Endodermal cell (in vitro differentiated cells): ENCODE data around the gene UCN2. TPM values are rescaled to one million over a fixed set of nuclear protein-coding genes. Genes with fewer than 3 reads are reported as not detected.

Experiments used
- DNase-seq: peaks from one replicate; pipeline ENCODE4 v3.0.0-alpha.2; 2017
- H3K27ac ChIP-seq: 2 replicates; pipeline ENCODE4 v1.5.1; 2013; ENCODE audit warnings: mild to moderate bottlenecking, low read depth, low read length, moderate library complexity
- H3K27me3 ChIP-seq: 2 replicates; pipeline ENCODE4 v1.6.1; 2013; ENCODE audit warnings: mild to moderate bottlenecking, low read length, moderate library complexity; ENCODE audit not compliant: insufficient read depth, control insufficient read depth, poor library complexity, severe bottlenecking
- H3K36me3 ChIP-seq: 2 replicates; pipeline ENCODE4 v1.7.0; 2013; ENCODE audit warnings: mild to moderate bottlenecking, low read length, moderate library complexity; ENCODE audit not compliant: control insufficient read depth, insufficient read depth
- H3K4me1 ChIP-seq: one replicate; pipeline ENCODE4 v1.7.0; 2013; ENCODE audit warnings: low read length; ENCODE audit not compliant: control insufficient read depth, insufficient read depth
- H3K4me3 ChIP-seq: 2 replicates; pipeline ENCODE4 v1.5.1; 2013; ENCODE audit warnings: mild to moderate bottlenecking, low read length, moderate library complexity
- H3K9ac ChIP-seq: 2 replicates; pipeline ENCODE4 v1.6.1; 2013; ENCODE audit warnings: mild to moderate bottlenecking, low read length, moderate library complexity; ENCODE audit not compliant: poor library complexity, severe bottlenecking; ENCODE audit errors: extremely low read depth
- H3K9me3 ChIP-seq: 2 replicates; pipeline ENCODE4 v1.6.1; 2013; ENCODE audit warnings: mild to moderate bottlenecking, low read length, moderate library complexity; ENCODE audit not compliant: control insufficient read depth
- H3K27ac Mint-ChIP-seq: 2 replicates; pipeline ENCODE4 v1.8.0; 2020; ENCODE audit warnings: mixed read lengths
- H3K27me3 Mint-ChIP-seq: 2 replicates; pipeline ENCODE4 v1.8.0; 2021; ENCODE audit warnings: mild to moderate bottlenecking, mixed read lengths; ENCODE audit not compliant: insufficient read depth
- H3K36me3 Mint-ChIP-seq: 2 replicates; pipeline ENCODE4 v1.8.0; 2020; ENCODE audit warnings: low read depth, mixed read lengths
- H3K4me1 Mint-ChIP-seq: 2 replicates; pipeline ENCODE4 v1.8.0; 2020; ENCODE audit warnings: mixed read lengths
- H3K4me3 Mint-ChIP-seq: 2 replicates; pipeline ENCODE4 v1.8.0; 2020; ENCODE audit warnings: mild to moderate bottlenecking, moderate library complexity, mixed read lengths
- H3K9me3 Mint-ChIP-seq: 2 replicates; pipeline ENCODE4 v1.8.0; 2020; ENCODE audit warnings: mild to moderate bottlenecking, mixed read lengths
- CTCF ChIP-seq: fragments of 200-600 bp; sonication (generic); conservative IDR thresholded peaks from 2 replicates; pipeline ENCODE4 v1.5.0; 2021; ENCODE audit warnings: antibody characterized with exemption, mild to moderate bottlenecking
- WGBS, 2 experiments: methylation state at CpG; one replicate each; pipeline versions ENCODE4 v1.1.5 to v1.1.7; 2013; ENCODE audit warnings: missing lambda C conversion rate in 2 of 2, mixed read lengths in 1 of 2; ENCODE audit not compliant: insufficient coverage in 1 of 2, insufficient read length in 1 of 2; 5-methylcytosine and 5-hydroxymethylcytosine counted together
- total RNA-seq, 2 donors: library from RNA; stranded (reverse); fragmentation: NEBNext Ultra II Directional in 1 of 2; extraction: Animal tissue kit (Norgen Biotek cat#: 25700) in 1 of 2; gene quantifications; 2 replicates in 1 of 2; 3 replicates in 1 of 2; pipeline ENCODE4 v1.2.1, GENCODE V29; 2021

UCN2 gene
- total RNA-seq, 2 donors from 2014 or later = not detected

GRCh38 chr3:48543271-48543866 is 20.2 kb downstream of the UCN2 start:
- Histone ChIP-seq H3K4me1 (no peaks in the 10 kb centered on the region), H3K9ac (no peak overlapping the region), H3K9me3 (no peaks in the 10 kb centered on the region), H3K27me3 (no peaks in the 10 kb centered on the region), H3K27ac (no peak overlapping the region), H3K4me3 (no peak overlapping the region), H3K36me3 (peaks cover 14% of the 10 kb centered on the region)
- no peak for DNase-seq
- H3K36me3 Mint-ChIP-seq = peaks cover 13% of the 10 kb centered on the region
- WGBS, 2 experiments = 93 to 96% methylated on average over 4 to 9 of the region's 9 CpGs
- no peak for TF ChIP-seq CTCF
- no peak overlapping the region for H3K27ac Mint-ChIP-seq
- H3K4me3 Mint-ChIP-seq = no peak overlapping the region
- H3K9me3 Mint-ChIP-seq = no peaks in the 10 kb centered on the region
- no peaks in the 10 kb centered on the region for H3K4me1 Mint-ChIP-seq
- no peaks in the 10 kb centered on the region for H3K27me3 Mint-ChIP-seq

- no peak overlapping the region for H3K27ac ChIP-seq
- DNase-seq = no peak
- H3K36me3 Mint-ChIP-seq = peaks cover 29% of the 10 kb centered on the region
- H3K27me3 Mint-ChIP-seq = no peaks in the 10 kb centered on the region
- H3K36me3 ChIP-seq = no peaks in the 10 kb centered on the region
- WGBS, 2 experiments = 91 to 92% methylated on average over 9 to 12 of the region's 12 CpGs
- no peaks in the 10 kb centered on the region for H3K4me1 ChIP-seq
- no peak overlapping the region for H3K9ac ChIP-seq
- no peak for TF ChIP-seq CTCF
- no peak overlapping the region for H3K4me3 Mint-ChIP-seq
- no peaks in the 10 kb centered on the region for H3K9me3 ChIP-seq
- H3K4me3 ChIP-seq = no peak overlapping the region
- H3K27me3 ChIP-seq = no peaks in the 10 kb centered on the region
- peak overlapping the region; percentile 35 for H3K27ac Mint-ChIP-seq
- no peaks in the 10 kb centered on the region for H3K9me3 Mint-ChIP-seq
- H3K4me1 Mint-ChIP-seq = no peaks in the 10 kb centered on the region
Observed at GRCh38 chr3:48538451-48538850, 25.1 kb downstream of the UCN2 start.

GRCh38 chr3:48536785-48537184 is 26.8 kb downstream of the UCN2 start:
- H3K4me1 Mint-ChIP-seq = no peaks in the 10 kb centered on the region
- Histone ChIP-seq H3K9me3 (no peaks in the 10 kb centered on the region), H3K9ac (no peak overlapping the region), H3K27ac (no peak overlapping the region), H3K36me3 (no peaks in the 10 kb centered on the region), H3K4me3 (no peak overlapping the region), H3K4me1 (no peaks in the 10 kb centered on the region), H3K27me3 (no peaks in the 10 kb centered on the region)
- DNase-seq = no peak
- H3K36me3 Mint-ChIP-seq = peaks cover 33% of the 10 kb centered on the region
- no peak for TF ChIP-seq CTCF
- WGBS, 2 experiments = 95 to 96% methylated on average over 4 to 5 of the region's 5 CpGs
- no peak overlapping the region for H3K4me3 Mint-ChIP-seq
- no peaks in the 10 kb centered on the region for H3K9me3 Mint-ChIP-seq
- no peak overlapping the region for H3K27ac Mint-ChIP-seq
- no peaks in the 10 kb centered on the region for H3K27me3 Mint-ChIP-seq
